Trophoblast cell (in vitro differentiated cells and primary cell): ENCODE results near the gene ARFIP2.
"Not testable (repeated sequence)": the region's sequence is repeated elsewhere in the genome, so short reads cannot be mapped to it uniquely, and the experiment has no call there.

Experiments used
- DNase-seq, 2 donors: peaks; one replicate each; pipeline ENCODE4 v3.0.0-alpha.2; 2016
- H2AFZ ChIP-seq: 2 replicates; pipeline ENCODE4 v1.6.1; 2013; ENCODE audit warnings: low read length, moderate library complexity, mild to moderate bottlenecking; ENCODE audit not compliant: insufficient read depth, poor library complexity
- H2AK5ac ChIP-seq: 2 replicates; pipeline ENCODE4 v1.6.1; 2013; ENCODE audit warnings: mild to moderate bottlenecking, low read length
- H2BK120ac ChIP-seq: 2 replicates; pipeline ENCODE4 v1.6.1; 2013; ENCODE audit warnings: low read length, mild to moderate bottlenecking, moderate library complexity; ENCODE audit not compliant: insufficient read depth, poor library complexity
- H2BK12ac ChIP-seq: 2 replicates; pipeline ENCODE4 v1.6.1; 2013; ENCODE audit warnings: mild to moderate bottlenecking, low read length, moderate library complexity
- H2BK5ac ChIP-seq: 2 replicates; pipeline ENCODE4 v1.6.1; 2013; ENCODE audit warnings: low read length, low read depth, moderate library complexity, mild to moderate bottlenecking; ENCODE audit not compliant: poor library complexity
- H3K14ac ChIP-seq: 2 replicates; pipeline ENCODE4 v1.6.1; 2013; ENCODE audit warnings: mild to moderate bottlenecking, low read length
- H3K18ac ChIP-seq: 2 replicates; pipeline ENCODE4 v1.6.1; 2013; ENCODE audit warnings: mild to moderate bottlenecking, low read length
- H3K23ac ChIP-seq: 2 replicates; pipeline ENCODE4 v1.6.1; 2013; ENCODE audit warnings: low read length
- H3K27ac ChIP-seq: 2 replicates; pipeline ENCODE4 v1.5.1; 2013; ENCODE audit warnings: low read depth, mild to moderate bottlenecking, inconsistent platforms, low read length, moderate library complexity
- H3K27me3 ChIP-seq: 2 replicates; pipeline ENCODE4 v1.6.1; 2013; ENCODE audit warnings: inconsistent platforms, mild to moderate bottlenecking, low read length, moderate library complexity; ENCODE audit not compliant: insufficient read depth
- H3K36me3 ChIP-seq, 2 experiments: 1 replicate in 1 of 2; 2 replicates in 1 of 2; pipeline ENCODE4 v1.6.1; 2013; ENCODE audit warnings: low read length in 2 of 2, mild to moderate bottlenecking in 2 of 2, moderate library complexity in 1 of 2; ENCODE audit not compliant: insufficient read depth in 2 of 2, control insufficient read depth in 1 of 2
- H3K4ac ChIP-seq: 2 replicates; pipeline ENCODE4 v1.6.1; 2013; ENCODE audit warnings: low read depth, mild to moderate bottlenecking, low read length, moderate library complexity
- H3K4me1 ChIP-seq, 2 experiments: 1 replicate in 1 of 2; 2 replicates in 1 of 2; pipeline ENCODE4 v1.6.1; 2013; ENCODE audit warnings: low read length in 2 of 2, mild to moderate bottlenecking in 2 of 2, moderate library complexity in 1 of 2; ENCODE audit not compliant: insufficient read depth in 2 of 2, control insufficient read depth in 1 of 2
- H3K4me2 ChIP-seq: 2 replicates; pipeline ENCODE4 v1.6.1; 2013; ENCODE audit warnings: inconsistent platforms, mild to moderate bottlenecking, low read length, moderate library complexity
- H3K4me3 ChIP-seq: 2 replicates; pipeline ENCODE4 v1.5.1; 2013; ENCODE audit warnings: mild to moderate bottlenecking, low read depth, low read length, inconsistent platforms
- H3K79me1 ChIP-seq: one replicate; pipeline ENCODE4 v1.6.1; 2013; ENCODE audit warnings: low read length
- H3K79me2 ChIP-seq: 2 replicates; pipeline ENCODE4 v1.6.1; 2013; ENCODE audit warnings: low read length, mild to moderate bottlenecking; ENCODE audit not compliant: control insufficient read depth, insufficient read depth, poor library complexity
- H3K9ac ChIP-seq: 2 replicates; pipeline ENCODE4 v1.6.1; 2013; ENCODE audit warnings: mild to moderate bottlenecking, low read length
- H3K9me3 ChIP-seq: 2 replicates; pipeline ENCODE4 v1.6.1; 2013; ENCODE audit warnings: low read depth, mild to moderate bottlenecking, control low read depth, inconsistent platforms, low read length; ENCODE audit not compliant: insufficient read depth
- H4K12ac ChIP-seq: 2 replicates; pipeline ENCODE4 v1.6.1; 2013; ENCODE audit warnings: low read depth, mild to moderate bottlenecking, low read length, moderate library complexity
- H4K8ac ChIP-seq: 2 replicates; pipeline ENCODE4 v1.6.1; 2013; ENCODE audit warnings: low read depth, mild to moderate bottlenecking, low read length, moderate library complexity
- H4K91ac ChIP-seq: one replicate; pipeline ENCODE4 v1.6.1; 2013; ENCODE audit warnings: low read depth, mild to moderate bottlenecking, low read length, moderate library complexity
- WGBS: extraction: QIAGEN DNeasy Blood & Tissue Kit; methylation state at CpG from one replicate; pipeline ENCODE4 v1.1.7; 2013; ENCODE audit warnings: missing lambda C conversion rate; ENCODE audit not compliant: insufficient read length, insufficient coverage; ENCODE audit errors: extremely low coverage; 5-methylcytosine and 5-hydroxymethylcytosine counted together

The ARFIP2 gene

GRCh38 chr11:6523253-6523652, 42.1 kb upstream of the ARFIP2 start:
- no peak overlapping the region for H3K27ac ChIP-seq
- H3K79me2 ChIP-seq, result no peaks in the 10 kb centered on the region
- H4K91ac ChIP-seq, result no peak overlapping the region
- no peak overlapping the region for H3K4ac ChIP-seq
- peak; percentile 8 to 70 for DNase-seq
- H3K4me3 ChIP-seq, result no peak overlapping the region
- no peak overlapping the region for H2AK5ac ChIP-seq
- no peak overlapping the region for H3K14ac ChIP-seq
- H3K4me2 ChIP-seq, result no peak overlapping the region
- H3K9ac ChIP-seq, result no peak overlapping the region
- peaks cover 0 to 4% of the 10 kb centered on the region in 2 experiments for H3K4me1 ChIP-seq
- H2BK120ac ChIP-seq, result no peak overlapping the region
- no peak overlapping the region for H4K8ac ChIP-seq
- no peak overlapping the region for H3K23ac ChIP-seq
- H2BK12ac ChIP-seq, result no peak overlapping the region
- H3K27me3 ChIP-seq, result no peaks in the 10 kb centered on the region
- no peak overlapping the region for H2AFZ ChIP-seq
- H3K36me3 ChIP-seq, result peaks cover 3 to 4% of the 10 kb centered on the region in 2 experiments
- no peak overlapping the region for H3K18ac ChIP-seq
- no peaks in the 10 kb centered on the region for H3K79me1 ChIP-seq
- no CpG with 5 or more reads among the region's 1 CpG for WGBS
- no peak overlapping the region for H2BK5ac ChIP-seq
- H3K9me3 ChIP-seq, result no peaks in the 10 kb centered on the region
- no peak overlapping the region for H4K12ac ChIP-seq

GRCh38 chr11:6521946-6522345, 40.8 kb upstream of the ARFIP2 start:
- H3K4me3 ChIP-seq, H3K9ac ChIP-seq, H2BK5ac ChIP-seq, H3K23ac ChIP-seq, H2AFZ ChIP-seq, H3K4me1 ChIP-seq, H3K9me3 ChIP-seq, H3K36me3 ChIP-seq, DNase-seq, H3K79me1 ChIP-seq, H3K79me2 ChIP-seq, H3K14ac ChIP-seq, H3K4me2 ChIP-seq, H2BK12ac ChIP-seq, H4K12ac ChIP-seq, H3K18ac ChIP-seq, H3K27ac ChIP-seq, H3K4ac ChIP-seq, H3K27me3 ChIP-seq, H2BK120ac ChIP-seq, H2AK5ac ChIP-seq, H4K8ac ChIP-seq, H4K91ac ChIP-seq: not testable (repeated sequence)
- no CpG with 5 or more reads among the region's 3 CpGs for WGBS

- H3K27me3 ChIP-seq, result no peaks in the 10 kb centered on the region
- H3K79me2 ChIP-seq, result no peaks in the 10 kb centered on the region
- no peak overlapping the region for H4K91ac ChIP-seq
- H3K4ac ChIP-seq, result no peak overlapping the region
- no peak for DNase-seq
- H2BK5ac ChIP-seq, result no peak overlapping the region
- no peak overlapping the region for H4K12ac ChIP-seq
- H2AFZ ChIP-seq, result no peak overlapping the region
- H4K8ac ChIP-seq, result no peak overlapping the region
- no peak overlapping the region for H3K18ac ChIP-seq
- H3K4me3 ChIP-seq, result no peak overlapping the region
- H3K4me2 ChIP-seq, result no peak overlapping the region
- H2AK5ac ChIP-seq, result no peak overlapping the region
- no peaks in the 10 kb centered on the region for H3K9me3 ChIP-seq
- H3K9ac ChIP-seq, result no peak overlapping the region
- H3K36me3 ChIP-seq, result peaks cover 2 to 6% of the 10 kb centered on the region in 2 experiments
- H2BK12ac ChIP-seq, result no peak overlapping the region
- peaks cover 0 to 4% of the 10 kb centered on the region in 2 experiments for H3K4me1 ChIP-seq
- H2BK120ac ChIP-seq, result no peak overlapping the region
- no peaks in the 10 kb centered on the region for H3K79me1 ChIP-seq
- WGBS, result no CpG with 5 or more reads among the region's 3 CpGs
- H3K23ac ChIP-seq, result no peak overlapping the region
- no peak overlapping the region for H3K27ac ChIP-seq
- H3K14ac ChIP-seq, result no peak overlapping the region
Observed at GRCh38 chr11:6520265-6520664, 39.1 kb upstream of the ARFIP2 start.

DNA sequence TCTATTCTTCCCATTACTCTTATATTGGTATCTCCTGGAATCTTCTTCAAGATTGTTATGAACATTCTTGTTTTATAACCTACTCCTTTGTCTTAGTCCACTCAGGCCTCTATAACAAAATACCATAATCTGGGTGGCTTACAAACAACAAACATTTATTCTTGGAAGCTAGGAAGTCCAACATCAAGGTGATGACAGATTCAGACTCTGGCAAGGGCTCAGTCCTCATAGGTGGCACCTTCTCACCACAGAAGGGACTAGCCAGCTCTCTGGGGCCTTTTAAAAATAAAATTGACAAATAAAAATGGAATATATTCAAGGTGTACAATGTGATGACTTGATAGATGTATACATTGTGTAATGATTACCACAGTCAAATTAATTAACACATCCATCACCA, 35.7 kb upstream of the ARFIP2 start:
- Histone ChIP-seq H2BK12ac (no peak overlapping the region), H4K12ac (no peak overlapping the region), H3K4me2 (no peak overlapping the region), H3K4me3 (no peak overlapping the region), H2AFZ (no peak overlapping the region), H3K9me3 (no peaks in the 10 kb centered on the region), H4K8ac (no peak overlapping the region), H3K79me1 (no peaks in the 10 kb centered on the region), H3K36me3 (peaks cover 2 to 6% of the 10 kb centered on the region in 2 experiments), H3K27ac (no peak overlapping the region), H3K23ac (no peak overlapping the region), H3K9ac (no peak overlapping the region), H3K14ac (no peak overlapping the region), H3K4ac (no peak overlapping the region), H3K4me1 (peaks cover 0 to 4% of the 10 kb centered on the region in 2 experiments), H4K91ac (no peak overlapping the region), H3K27me3 (no peaks in the 10 kb centered on the region), H2BK5ac (no peak overlapping the region), H2BK120ac (no peak overlapping the region), H2AK5ac (no peak overlapping the region), H3K79me2 (no peaks in the 10 kb centered on the region), H3K18ac (no peak overlapping the region)
- no peak for DNase-seq
